GM12878 (cell line): ENCODE data around the gene WWOX. TPM values are rescaled to one million over a fixed set of nuclear protein-coding genes. Genes with fewer than 3 reads are reported as not detected.

Source experiments
- BACH1 ChIP-seq: fragments of 450-650 bp; IDR thresholded peaks from 2 replicates; pipeline ENCODE4 v1.6.1; 2017; ENCODE audit warnings: mild to moderate bottlenecking, borderline replicate concordance
- BCLAF1 ChIP-seq: fragments of 450-650 bp; IDR thresholded peaks from 2 replicates; pipeline ENCODE4 v1.6.1; 2017; ENCODE audit warnings: antibody characterized with exemption, mild to moderate bottlenecking, moderate library complexity
- CBX3 ChIP-seq: fragments of 200-600 bp; sonication (generic); IDR thresholded peaks from 2 replicates; pipeline ENCODE4 v1.6.1; 2016; ENCODE audit warnings: low read depth, borderline replicate concordance
- EED ChIP-seq: sonication (generic); IDR thresholded peaks from 2 replicates; pipeline ENCODE4 v1.6.1; 2016; ENCODE audit warnings: antibody characterized with exemption, low read depth
- EGR1 ChIP-seq, 2 experiments: IDR thresholded peaks; 1 replicate in 1 of 2; 2 replicates in 1 of 2; pipeline ENCODE4 v1.6.1; 2011 to 2012; ENCODE audit warnings: low read depth in 2 of 2, low read length in 2 of 2, borderline replicate concordance in 1 of 2, mild to moderate bottlenecking in 1 of 2, moderate library complexity in 1 of 2
- ESRRA ChIP-seq: IDR thresholded peaks from 2 replicates; pipeline ENCODE4 v1.6.1; 2012; ENCODE audit warnings: mild to moderate bottlenecking, low read length, improper control_type of control experiment
- FOXK2 ChIP-seq: fragments of 450-650 bp; IDR thresholded peaks from 2 replicates; pipeline ENCODE4 v1.6.1; 2017; ENCODE audit warnings: mild to moderate bottlenecking, moderate library complexity
- HCFC1 ChIP-seq: fragments of 150-350 bp; IDR thresholded peaks from 2 replicates; pipeline ENCODE4 v1.6.1; 2014; ENCODE audit warnings: low read length
- KDM1A ChIP-seq: fragments of 200-600 bp; sonication (generic); IDR thresholded peaks from 2 replicates; pipeline ENCODE4 v1.6.1; 2016; ENCODE audit warnings: borderline replicate concordance
- LARP7 ChIP-seq: fragments of 450-650 bp; IDR thresholded peaks from 2 replicates; pipeline ENCODE4 v1.6.1; 2017; ENCODE audit warnings: mild to moderate bottlenecking
- MEF2B ChIP-seq: fragments of 450-650 bp; IDR thresholded peaks from 2 replicates; pipeline ENCODE4 v1.6.1; 2018; ENCODE audit warnings: mild to moderate bottlenecking, moderate library complexity; ENCODE audit not compliant: partially characterized antibody, poor library complexity, severe bottlenecking
- MXI1 ChIP-seq: fragments of 150-350 bp; IDR thresholded peaks from 2 replicates; pipeline ENCODE4 v1.6.1; 2011; ENCODE audit warnings: low read depth, mild to moderate bottlenecking, inconsistent platforms, low read length, improper control_type of control experiment
- MYB ChIP-seq: fragments of 150-350 bp; IDR thresholded peaks from 2 replicates; pipeline ENCODE4 v1.6.1; 2014; ENCODE audit warnings: mild to moderate bottlenecking, low read depth, low read length, borderline replicate concordance
- NFIC ChIP-seq: IDR thresholded peaks from 2 replicates; pipeline ENCODE4 v1.6.1; 2012; ENCODE audit warnings: low read depth, mild to moderate bottlenecking, inconsistent platforms, low read length, moderate library complexity
- NFXL1 ChIP-seq: fragments of 450-650 bp; IDR thresholded peaks from 2 replicates; pipeline ENCODE4 v1.6.1; 2017; ENCODE audit warnings: antibody characterized with exemption, mild to moderate bottlenecking, borderline replicate concordance
- NFYB ChIP-seq: IDR thresholded peaks from 2 replicates; pipeline ENCODE4 v1.6.1; 2011; ENCODE audit warnings: low read depth, mild to moderate bottlenecking, low read length, improper control_type of control experiment, moderate library complexity; ENCODE audit not compliant: insufficient read depth
- RUNX3 ChIP-seq: IDR thresholded peaks from 2 replicates; pipeline ENCODE4 v1.6.1; 2012; ENCODE audit warnings: low read length, inconsistent platforms
- SPI1 ChIP-seq: IDR thresholded peaks from 2 replicates; pipeline ENCODE4 v1.6.1; 2011; ENCODE audit warnings: low read depth, mild to moderate bottlenecking, low read length, moderate library complexity, borderline replicate concordance; ENCODE audit not compliant: insufficient read depth
- SREBF2 ChIP-seq: IDR thresholded peaks from 2 replicates; pipeline ENCODE4 v1.6.1; 2012; ENCODE audit warnings: mild to moderate bottlenecking, low read length
- STAT3 ChIP-seq: IDR thresholded peaks from 2 replicates; pipeline ENCODE4 v1.6.1; 2011; ENCODE audit warnings: low read depth, low read length, improper control_type of control experiment
- SUZ12 ChIP-seq: fragments of 200-600 bp; sonication (generic); IDR thresholded peaks from one replicate; pipeline ENCODE4 v1.6.1; 2018; ENCODE audit warnings: antibody characterized with exemption, mild to moderate bottlenecking; ENCODE audit not compliant: unreplicated experiment
- TARDBP ChIP-seq: IDR thresholded peaks from 2 replicates; pipeline ENCODE4 v1.6.1; 2016; ENCODE audit warnings: borderline replicate concordance
- ZBED1 ChIP-seq: IDR thresholded peaks from 2 replicates; pipeline ENCODE4 v1.6.1; 2016; ENCODE audit warnings: borderline replicate concordance
- ZNF207 ChIP-seq: fragments of 450-650 bp; IDR thresholded peaks from 2 replicates; pipeline ENCODE4 v1.6.1; 2014; ENCODE audit warnings: antibody characterized with exemption, mild to moderate bottlenecking, borderline replicate concordance
- polyA plus RNA-seq, 11 experiments: library from polyadenylated mRNA; depleted of rRNA in 4 of 11; unstranded in 6 of 11; stranded (reverse) in 5 of 11; fragments of >200 nt; fragmentation: Nextera tagmentation in 4 of 11; fragmentation: Illumina TruSeq in 1 of 11; extraction: Ambion mirVana in 4 of 11; extraction: Trizol in 1 of 11; gene quantifications; 1 replicate in 1 of 11; 2 replicates in 10 of 11; pipeline versions ENCODE4 v1.2.1 to v1.2.3, GENCODE V29; 2011 to 2016; ENCODE audit warnings: inconsistent platforms in 2 of 11, missing spikeins in 2 of 11, low read depth in 1 of 11
- total RNA-seq, 4 experiments: library from RNA; depleted of rRNA in 3 of 4; stranded (reverse); fragments of >200 nt in 3 of 4; fragmentation: Illumina TruSeq in 1 of 4; extraction: Trizol in 1 of 4; gene quantifications; 2 replicates each; pipeline versions ENCODE4 v1.2.1 to v1.2.3, GENCODE V29; 2013 to 2021
- TF ChIP-seq, protein P1 (sequence below): fragments of 450-650 bp; formaldehyde crosslinking; IDR thresholded peaks from 2 replicates; pipeline ENCODE4 v1.4.0; 2020; ENCODE audit warnings: mild to moderate bottlenecking, moderate library complexity
- TF ChIP-seq, protein P2 (sequence below): IDR thresholded peaks from 2 replicates; pipeline ENCODE4 v1.6.1; 2011; ENCODE audit warnings: mild to moderate bottlenecking, low read depth, low read length, moderate library complexity; ENCODE audit not compliant: insufficient replicate concordance

WWOX gene
- total and polyA plus RNA-seq, 10 of the 15 experiments (the other 5 are each of a cell fraction or from before 2014, with no cell fraction given): 2.8 to 24.4 (median 17.8) TPM

- TF ChIP-seq, protein P1, sequence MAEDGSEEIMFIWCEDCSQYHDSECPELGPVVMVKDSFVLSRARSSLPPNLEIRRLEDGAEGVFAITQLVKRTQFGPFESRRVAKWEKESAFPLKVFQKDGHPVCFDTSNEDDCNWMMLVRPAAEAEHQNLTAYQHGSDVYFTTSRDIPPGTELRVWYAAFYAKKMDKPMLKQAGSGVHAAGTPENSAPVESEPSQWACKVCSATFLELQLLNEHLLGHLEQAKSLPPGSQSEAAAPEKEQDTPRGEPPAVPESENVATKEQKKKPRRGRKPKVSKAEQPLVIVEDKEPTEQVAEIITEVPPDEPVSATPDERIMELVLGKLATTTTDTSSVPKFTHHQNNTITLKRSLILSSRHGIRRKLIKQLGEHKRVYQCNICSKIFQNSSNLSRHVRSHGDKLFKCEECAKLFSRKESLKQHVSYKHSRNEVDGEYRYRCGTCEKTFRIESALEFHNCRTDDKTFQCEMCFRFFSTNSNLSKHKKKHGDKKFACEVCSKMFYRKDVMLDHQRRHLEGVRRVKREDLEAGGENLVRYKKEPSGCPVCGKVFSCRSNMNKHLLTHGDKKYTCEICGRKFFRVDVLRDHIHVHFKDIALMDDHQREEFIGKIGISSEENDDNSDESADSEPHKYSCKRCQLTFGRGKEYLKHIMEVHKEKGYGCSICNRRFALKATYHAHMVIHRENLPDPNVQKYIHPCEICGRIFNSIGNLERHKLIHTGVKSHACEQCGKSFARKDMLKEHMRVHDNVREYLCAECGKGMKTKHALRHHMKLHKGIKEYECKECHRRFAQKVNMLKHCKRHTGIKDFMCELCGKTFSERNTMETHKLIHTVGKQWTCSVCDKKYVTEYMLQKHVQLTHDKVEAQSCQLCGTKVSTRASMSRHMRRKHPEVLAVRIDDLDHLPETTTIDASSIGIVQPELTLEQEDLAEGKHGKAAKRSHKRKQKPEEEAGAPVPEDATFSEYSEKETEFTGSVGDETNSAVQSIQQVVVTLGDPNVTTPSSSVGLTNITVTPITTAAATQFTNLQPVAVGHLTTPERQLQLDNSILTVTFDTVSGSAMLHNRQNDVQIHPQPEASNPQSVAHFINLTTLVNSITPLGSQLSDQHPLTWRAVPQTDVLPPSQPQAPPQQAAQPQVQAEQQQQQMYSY (CRISPR knock-in tag): no peak
- TF ChIP-seq TARDBP: no peak
- TF ChIP-seq, protein P2, sequence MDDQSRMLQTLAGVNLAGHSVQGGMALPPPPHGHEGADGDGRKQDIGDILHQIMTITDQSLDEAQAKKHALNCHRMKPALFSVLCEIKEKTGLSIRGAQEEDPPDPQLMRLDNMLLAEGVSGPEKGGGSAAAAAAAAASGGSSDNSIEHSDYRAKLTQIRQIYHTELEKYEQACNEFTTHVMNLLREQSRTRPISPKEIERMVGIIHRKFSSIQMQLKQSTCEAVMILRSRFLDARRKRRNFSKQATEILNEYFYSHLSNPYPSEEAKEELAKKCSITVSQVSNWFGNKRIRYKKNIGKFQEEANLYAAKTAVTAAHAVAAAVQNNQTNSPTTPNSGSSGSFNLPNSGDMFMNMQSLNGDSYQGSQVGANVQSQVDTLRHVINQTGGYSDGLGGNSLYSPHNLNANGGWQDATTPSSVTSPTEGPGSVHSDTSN: no peak
- no peak for TF ChIP-seq BACH1
- no peak for TF ChIP-seq CBX3
- no peak for TF ChIP-seq HCFC1
- peak; percentile 13 for TF ChIP-seq MEF2B
- TF ChIP-seq FOXK2: no peak
- TF ChIP-seq STAT3: no peak
- TF ChIP-seq NFXL1: no peak
- no peak for TF ChIP-seq BCLAF1
- TF ChIP-seq EED: no peak
- TF ChIP-seq NFIC: no peak
- no peak for TF ChIP-seq KDM1A
- no peak for TF ChIP-seq NFYB
- no peak for TF ChIP-seq SREBF2
- no peak for TF ChIP-seq SUZ12
- TF ChIP-seq ZBED1: no peak
- no peak for TF ChIP-seq ZNF207
- TF ChIP-seq ESRRA: no peak
- peak in 1 of 2 experiments; percentile 66; a peak in 1 of 3 replicates for TF ChIP-seq EGR1 (IDR thresholded peaks at IDR 0.05; ENCODE audit: borderline replicate concordance in 1 of 2, low read depth in 2 of 2, low read length in 2 of 2)
- no peak for TF ChIP-seq LARP7
- no peak for TF ChIP-seq MYB
- TF ChIP-seq SPI1: peak; percentile 78; the same call in 1 of the 2 replicates
- no peak for TF ChIP-seq MXI1
- peak; percentile 73 for TF ChIP-seq RUNX3
Observed at GRCh38 chr16:78762222-78762621, 662.8 kb downstream of the WWOX start (continued).
